ES-I3 (cell line): ENCODE results near the gene CLK3.
"Not testable (repeated sequence)": the region's sequence is repeated elsewhere in the genome, so short reads cannot be mapped to it uniquely, and the experiment has no call there.

ENCODE experiments used
- H3K36me3 ChIP-seq: 2 replicates; pipeline ENCODE4 v1.6.1; 2013; ENCODE audit warnings: mild to moderate bottlenecking, low read length, control low read depth, moderate library complexity; ENCODE audit not compliant: insufficient read depth
- H3K4me1 ChIP-seq: 2 replicates; pipeline ENCODE4 v1.6.1; 2013; ENCODE audit warnings: mild to moderate bottlenecking, control low read depth, low read length; ENCODE audit not compliant: insufficient read depth
- H3K9ac ChIP-seq: 2 replicates; pipeline ENCODE4 v1.6.1; 2013; ENCODE audit warnings: low read depth, mild to moderate bottlenecking, low read length, moderate library complexity
- H3K9me3 ChIP-seq: 2 replicates; pipeline ENCODE4 v1.6.1; 2013; ENCODE audit warnings: mild to moderate bottlenecking, low read length, moderate library complexity; ENCODE audit not compliant: control insufficient read depth, insufficient read depth

The CLK3 gene

DNA sequence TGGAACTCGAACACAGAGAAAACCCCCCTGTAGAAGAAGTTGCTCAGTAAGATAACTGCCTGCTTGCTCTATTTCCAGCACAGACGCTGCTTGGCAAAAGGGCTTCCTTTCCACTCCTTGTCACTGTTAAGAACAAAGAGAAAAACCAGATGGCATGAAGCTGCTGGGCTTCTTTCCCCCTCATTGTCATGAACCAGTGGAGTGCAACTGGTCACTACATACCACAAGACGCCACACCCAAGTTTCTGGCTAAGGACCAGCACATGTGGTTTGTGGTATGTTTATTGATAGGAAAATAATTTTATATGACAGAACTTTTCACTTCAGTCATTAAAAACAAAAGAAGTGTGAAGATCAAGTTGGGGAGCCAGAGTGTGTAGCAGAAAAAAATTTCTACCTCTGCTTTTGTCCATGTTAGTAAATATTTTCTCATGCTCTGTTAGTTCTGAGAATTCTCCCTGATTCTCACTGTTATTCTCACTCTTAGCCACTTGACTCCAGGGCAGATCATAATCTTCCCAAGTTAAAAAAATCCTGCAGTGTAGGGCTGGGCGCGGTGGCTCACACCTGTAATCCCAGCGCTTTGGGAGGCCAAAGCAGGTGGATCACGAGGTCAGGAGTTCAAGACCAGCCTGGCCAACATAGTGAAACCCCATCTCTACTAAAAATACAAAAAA, 37.9 kb downstream of the CLK3 start:
- Histone ChIP-seq H3K9ac (no peak overlapping the region), H3K36me3 (no peaks in the 10 kb centered on the region; the same call in 1 of the 2 replicates), H3K4me1 (no peaks in the 10 kb centered on the region), H3K9me3 (no peaks in the 10 kb centered on the region)

DNA sequence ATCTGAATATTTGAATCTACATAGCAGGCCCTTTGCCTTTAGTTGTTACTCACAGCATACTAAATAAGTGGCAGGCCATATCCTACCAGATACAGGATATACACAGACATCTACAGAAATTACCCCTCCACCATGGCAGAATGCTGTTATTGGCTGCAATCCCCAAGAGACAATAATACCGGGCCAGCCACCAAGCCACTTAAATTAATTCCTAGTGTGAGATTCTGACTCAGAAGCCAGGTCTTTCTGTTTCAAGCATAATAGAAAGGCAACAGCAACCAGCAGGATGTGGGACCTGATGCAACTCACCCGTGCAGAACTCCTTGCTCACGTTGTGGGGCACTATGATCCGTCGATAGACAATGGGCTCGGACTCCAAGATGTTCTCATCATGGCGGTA, 39.8 kb downstream of the CLK3 start:
- no peak overlapping the region for H3K9ac ChIP-seq
- no peaks in the 10 kb centered on the region for H3K4me1 ChIP-seq
- H3K36me3 ChIP-seq, result no peaks in the 10 kb centered on the region; the same call in 1 of the 2 replicates
- H3K9me3 ChIP-seq, result no peaks in the 10 kb centered on the region

DNA sequence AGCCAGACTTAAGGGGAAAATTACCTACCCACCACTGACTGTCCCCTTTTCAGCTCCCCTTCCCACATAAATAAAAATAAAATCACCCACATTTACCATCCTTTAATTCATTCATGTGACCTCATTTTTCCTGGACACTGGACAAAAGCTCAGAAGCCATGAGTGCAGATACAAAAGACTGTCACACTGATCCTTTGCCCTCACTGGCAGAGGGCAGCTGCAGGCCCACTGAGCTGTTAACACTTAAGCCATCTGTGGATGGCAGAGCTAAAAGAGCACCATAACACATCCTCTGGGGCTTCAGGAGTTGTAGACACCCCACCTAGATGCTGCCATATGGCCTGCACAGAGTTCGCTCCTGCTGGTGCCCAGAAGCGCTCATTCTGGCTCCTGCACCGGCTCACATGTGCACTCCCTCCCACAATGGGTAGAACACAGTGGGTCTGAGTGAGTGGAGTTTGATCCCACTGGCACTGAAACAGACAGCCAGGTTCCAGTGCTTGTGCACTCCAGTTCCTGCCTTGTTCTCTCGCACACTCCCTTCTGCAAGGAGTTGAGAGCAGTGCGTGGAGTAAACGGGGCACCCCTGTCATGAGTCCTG, 41.4 kb downstream of the CLK3 start:
- Histone ChIP-seq H3K4me1 (no peaks in the 10 kb centered on the region), H3K9ac (no peak overlapping the region)

DNA sequence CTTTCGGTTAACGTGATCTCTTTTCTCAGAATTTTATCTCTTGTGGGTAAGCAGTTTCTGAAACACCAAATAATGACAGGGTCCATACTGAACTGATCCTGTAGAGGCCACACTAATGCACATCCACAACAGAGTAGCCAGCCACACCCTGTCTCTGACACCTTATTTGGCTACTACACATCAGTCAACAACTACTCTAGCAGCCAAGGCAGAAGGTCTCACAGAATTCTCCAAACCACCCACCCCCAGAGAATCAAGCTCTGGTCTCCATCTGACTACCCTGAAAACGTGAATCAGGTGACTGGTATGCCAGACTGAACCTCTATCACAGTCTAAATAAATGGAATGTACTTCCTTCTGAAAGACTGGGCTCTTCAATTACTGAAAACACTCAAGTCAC, 42.2 kb downstream of the CLK3 start:
- Histone ChIP-seq H3K9me3 (no peaks in the 10 kb centered on the region), H3K9ac (no peak overlapping the region), H3K4me1 (no peaks in the 10 kb centered on the region), H3K36me3 (no peaks in the 10 kb centered on the region; the same call in 1 of the 2 replicates)

More for the DNA sequence above, 41.4 kb downstream of the CLK3 start:
- H3K36me3 ChIP-seq, result no peaks in the 10 kb centered on the region; the same call in 1 of the 2 replicates
- no peaks in the 10 kb centered on the region for H3K9me3 ChIP-seq

DNA sequence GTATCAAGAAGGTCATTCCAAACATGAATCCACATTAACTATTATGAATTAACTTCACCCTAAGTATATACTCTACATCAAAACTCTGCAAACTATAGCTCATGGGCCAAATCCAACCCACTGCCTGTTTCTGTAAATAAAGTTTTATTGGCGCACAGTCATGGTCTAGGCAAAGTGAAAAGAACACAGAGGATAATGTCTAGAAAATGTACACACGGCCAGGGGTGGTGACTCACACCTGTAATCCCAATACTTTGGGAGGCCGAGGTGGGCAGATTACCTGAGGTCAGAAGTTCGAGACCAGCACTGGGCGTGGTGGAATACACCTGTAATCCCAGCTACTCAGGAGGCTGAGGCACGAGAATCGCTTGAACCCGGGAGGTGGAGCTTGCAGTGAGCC, 45.6 kb downstream of the CLK3 start:
- peaks cover 12% of the 10 kb centered on the region; the same call in 1 of the 2 replicates for H3K4me1 ChIP-seq
- not testable (repeated sequence) for H3K9ac ChIP-seq, H3K9me3 ChIP-seq, H3K36me3 ChIP-seq

DNA sequence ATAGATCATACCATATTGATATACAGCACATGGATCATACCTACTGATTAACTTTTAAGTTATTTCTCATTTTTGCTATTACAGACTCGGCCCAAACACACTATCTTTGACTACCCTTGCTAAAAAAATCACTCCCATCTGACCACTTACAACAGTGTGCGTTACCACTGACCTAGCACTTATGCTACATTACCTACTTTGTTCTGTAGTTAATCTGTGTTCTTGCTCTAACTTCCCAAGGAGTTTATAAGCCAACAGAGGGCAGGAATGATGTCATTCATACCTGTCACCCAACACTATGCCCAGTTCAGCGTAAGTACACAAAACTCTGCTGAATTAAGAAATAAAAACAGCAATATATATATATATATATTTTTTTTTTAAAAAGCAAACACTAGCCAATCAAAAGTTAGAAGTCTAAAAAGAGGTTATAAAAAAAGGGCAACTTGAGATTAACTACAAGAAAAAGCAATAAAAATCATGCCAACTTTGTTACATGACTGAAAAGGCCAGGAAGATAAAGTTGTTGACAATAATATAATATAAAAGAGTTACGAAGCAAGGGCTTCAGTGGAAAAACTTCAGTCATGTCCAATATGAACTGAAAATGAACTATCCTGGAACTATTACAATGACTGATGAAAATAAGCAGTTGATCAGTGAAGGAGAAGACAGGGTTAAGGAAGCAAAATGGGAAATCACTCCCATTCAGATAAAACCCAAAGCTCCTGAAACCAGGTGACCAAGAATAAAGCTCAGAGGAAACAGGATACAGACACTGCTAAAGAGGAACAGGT, 46.6 kb downstream of the CLK3 start:
- H3K36me3 ChIP-seq, result no peaks in the 10 kb centered on the region
- peaks cover 12% of the 10 kb centered on the region; the same call in 1 of the 2 replicates for H3K4me1 ChIP-seq
- H3K9me3 ChIP-seq, result no peaks in the 10 kb centered on the region
- no peak overlapping the region for H3K9ac ChIP-seq

DNA sequence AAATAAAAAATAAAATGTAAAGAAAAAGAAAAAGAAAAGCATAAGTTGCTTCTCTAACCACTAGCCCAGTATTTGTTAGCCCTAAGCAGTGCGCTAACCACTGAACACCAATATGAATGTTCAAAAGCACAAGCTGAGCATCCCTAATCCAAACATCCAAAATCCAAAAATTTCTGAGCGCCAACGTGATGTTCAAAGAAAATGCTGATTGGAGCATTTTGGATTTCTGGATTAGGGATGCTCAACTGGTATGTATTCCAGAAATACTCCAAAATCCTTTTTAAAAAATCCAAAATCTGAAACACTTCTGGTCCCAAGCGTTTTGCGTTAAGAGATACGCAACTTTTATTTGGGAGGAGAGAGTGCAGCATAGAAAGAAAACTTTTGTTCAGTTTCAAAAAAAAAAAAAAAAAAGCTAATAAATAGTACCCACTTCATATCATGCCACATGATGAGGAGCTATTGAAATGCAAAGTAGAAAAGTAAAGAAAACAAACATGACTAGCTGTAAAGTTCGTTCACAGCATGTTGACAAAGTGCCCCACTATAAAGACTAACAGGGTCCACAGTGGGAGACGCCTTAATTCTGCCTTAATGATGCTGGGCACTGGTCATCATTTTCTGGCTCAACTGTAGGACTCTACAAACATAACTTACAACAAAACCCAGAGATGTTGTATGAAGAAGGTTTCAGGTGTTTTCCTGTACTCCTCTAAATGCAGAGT, 47.8 kb downstream of the CLK3 start:
- Histone ChIP-seq H3K36me3 (no peaks in the 10 kb centered on the region), H3K9ac (no peak overlapping the region), H3K4me1 (peaks cover 12% of the 10 kb centered on the region; the same call in 1 of the 2 replicates), H3K9me3 (no peaks in the 10 kb centered on the region)

DNA sequence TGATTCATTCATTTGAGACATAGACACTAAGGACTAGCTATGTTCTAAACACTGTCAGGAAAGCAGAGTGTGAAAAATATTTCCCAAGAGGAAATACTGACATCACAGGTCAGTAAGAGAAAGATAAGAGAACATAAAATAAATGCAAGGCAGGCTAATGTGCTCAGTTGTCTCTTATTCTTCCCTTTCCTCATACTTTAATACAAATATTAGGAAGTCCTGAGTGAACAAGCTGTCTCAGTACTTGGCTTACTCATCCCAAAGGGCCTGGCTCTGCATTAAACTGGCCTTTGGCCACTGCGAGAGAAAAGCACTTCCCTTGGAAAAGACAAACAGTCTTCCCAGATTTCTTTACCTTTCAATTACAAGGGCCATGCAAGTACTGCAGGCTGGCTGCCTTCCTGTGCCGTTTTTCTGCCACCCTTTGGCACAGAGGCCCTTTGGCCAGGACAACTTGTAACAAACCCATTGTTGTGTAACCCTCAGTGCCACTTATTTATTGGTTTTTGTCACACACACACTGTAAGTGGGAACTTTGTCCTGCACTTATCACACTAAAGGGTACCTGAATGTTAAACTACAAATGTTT, 48.5 kb downstream of the CLK3 start:
- H3K36me3 ChIP-seq, result no peaks in the 10 kb centered on the region
- H3K9ac ChIP-seq, result no peak overlapping the region
- peaks cover 12% of the 10 kb centered on the region; the same call in 1 of the 2 replicates for H3K4me1 ChIP-seq
- no peaks in the 10 kb centered on the region for H3K9me3 ChIP-seq

DNA sequence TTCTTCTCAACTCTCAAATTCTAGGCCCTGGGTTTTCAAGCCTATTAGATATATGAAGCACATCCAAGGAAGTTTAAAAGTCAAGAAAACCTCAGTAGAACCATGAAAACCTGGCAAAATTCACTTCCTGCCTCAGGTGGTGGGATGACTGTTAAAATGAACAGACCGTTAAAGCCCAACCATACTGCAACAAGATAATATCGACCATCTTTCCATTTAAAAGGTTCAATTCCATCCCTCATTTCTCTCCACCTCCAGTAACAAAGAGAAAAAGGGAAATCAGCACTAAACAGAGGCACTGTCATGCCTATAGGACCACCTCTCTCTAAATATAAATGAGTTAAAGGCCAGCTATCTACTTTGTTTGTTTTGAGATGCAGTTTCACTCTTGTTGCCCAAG, 49.0 kb downstream of the CLK3 start:
- Histone ChIP-seq H3K4me1 (peaks cover 12% of the 10 kb centered on the region; the same call in 1 of the 2 replicates), H3K36me3 (no peaks in the 10 kb centered on the region), H3K9me3 (no peaks in the 10 kb centered on the region), H3K9ac (no peak overlapping the region)

DNA sequence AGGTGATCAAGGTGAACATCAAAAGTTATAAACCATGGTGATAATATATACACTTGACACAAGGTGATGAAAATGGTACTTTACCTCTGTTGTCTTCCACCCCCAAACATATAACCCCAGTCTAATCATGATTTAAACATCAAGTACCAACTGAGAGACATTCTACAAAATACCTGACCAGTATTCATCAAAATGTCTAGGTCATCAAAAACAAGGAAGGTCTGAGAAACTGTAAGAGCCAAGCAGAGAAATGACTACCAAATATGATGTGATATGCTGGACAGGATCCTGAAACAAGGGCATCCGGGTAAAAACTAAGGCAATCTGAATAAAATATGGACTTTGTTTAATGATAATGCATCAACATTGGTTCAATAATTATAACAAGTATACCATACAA, 52.3 kb downstream of the CLK3 start:
- Histone ChIP-seq H3K36me3 (peaks cover 4% of the 10 kb centered on the region; the same call in 1 of the 2 replicates), H3K9me3 (no peaks in the 10 kb centered on the region), H3K9ac (no peak overlapping the region), H3K4me1 (peaks cover 12% of the 10 kb centered on the region; the same call in 1 of the 2 replicates)

DNA sequence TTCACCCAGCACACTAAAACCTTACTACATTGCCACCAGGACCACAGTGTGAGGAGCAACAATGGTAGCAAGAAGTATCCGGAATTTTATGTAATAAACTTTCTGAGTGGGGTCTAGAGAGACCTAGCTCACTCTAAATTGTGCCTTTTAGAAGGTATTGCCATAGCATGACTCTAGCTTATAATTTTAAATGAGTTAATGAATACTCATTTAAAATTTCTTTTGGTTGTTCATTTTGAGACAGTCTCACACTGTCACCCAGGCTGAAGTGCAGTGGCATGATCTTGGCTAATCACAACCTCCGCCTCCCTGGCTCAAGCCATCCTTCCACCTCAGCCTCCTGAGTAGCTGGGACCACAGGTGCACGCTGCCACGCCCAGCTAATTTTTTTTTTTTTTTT, 54.0 kb downstream of the CLK3 start:
- Histone ChIP-seq H3K4me1 (0 out of 2 replicates have a peak, but pooled peaks cover 2% of the 10 kb centered on the region), H3K9me3 (no peaks in the 10 kb centered on the region), H3K9ac (no peak overlapping the region), H3K36me3 (peaks cover 5% of the 10 kb centered on the region; the same call in 1 of the 2 replicates)

DNA sequence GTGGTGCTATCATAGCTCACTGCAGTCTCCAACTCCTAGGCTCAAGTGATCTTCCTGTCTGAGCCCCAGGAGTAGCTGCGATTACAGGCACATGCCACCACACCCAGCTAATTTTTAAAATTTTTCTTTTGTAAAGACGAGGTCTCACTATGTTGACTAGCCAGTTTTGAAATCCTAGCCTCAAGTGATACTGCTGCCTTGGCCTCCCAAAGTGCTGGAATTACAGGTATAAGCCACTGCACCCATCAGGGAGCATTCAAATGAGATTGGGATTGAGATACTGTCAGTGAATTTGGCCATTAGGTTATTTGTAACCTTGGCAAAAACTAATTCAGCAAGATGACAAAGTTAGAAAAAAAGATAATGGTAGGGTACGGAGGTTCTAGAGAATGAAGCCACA, 58.5 kb downstream of the CLK3 start:
- Histone ChIP-seq H3K9ac (no peak overlapping the region), H3K4me1 (no peaks in the 10 kb centered on the region), H3K9me3 (no peaks in the 10 kb centered on the region), H3K36me3 (peaks cover 7% of the 10 kb centered on the region; the same call in 1 of the 2 replicates)

DNA sequence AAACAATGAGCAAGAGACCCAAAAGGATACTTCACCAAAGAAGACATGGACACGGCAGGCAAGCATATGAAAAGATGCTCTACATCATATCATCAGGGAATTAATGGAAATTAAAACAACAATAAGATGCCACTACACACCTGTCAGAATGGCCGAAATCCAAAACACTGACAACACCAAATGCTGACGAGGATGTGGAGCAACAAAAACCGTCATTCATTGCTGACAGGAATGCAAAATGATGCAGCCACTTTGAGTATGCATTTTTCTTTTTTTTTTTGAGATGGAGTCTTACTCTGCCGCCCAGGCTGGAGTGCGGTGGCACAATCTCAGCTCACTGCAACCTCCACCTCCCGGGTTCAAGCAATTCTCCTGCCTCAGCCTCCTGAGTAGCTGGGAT, 61.2 kb downstream of the CLK3 start:
- Histone ChIP-seq H3K9me3 (no peaks in the 10 kb centered on the region), H3K4me1 (no peaks in the 10 kb centered on the region), H3K9ac (no peak overlapping the region), H3K36me3 (0 out of 2 replicates have a peak, but pooled peaks cover 3% of the 10 kb centered on the region)
